Activated CD4-positive, alpha-beta T cell treated with anti-CD3 and anti-CD28 coated beads for 24 hours (primary cell): Measurements from ENCODE around the gene KLHL29.

Source experiments
- DNase-seq, 2 donors: peaks; one replicate each; pipeline ENCODE4 v3.0.0-alpha.2; 2020; ENCODE audit warnings: low read depth in 2 of 2

Gene KLHL29

DNA sequence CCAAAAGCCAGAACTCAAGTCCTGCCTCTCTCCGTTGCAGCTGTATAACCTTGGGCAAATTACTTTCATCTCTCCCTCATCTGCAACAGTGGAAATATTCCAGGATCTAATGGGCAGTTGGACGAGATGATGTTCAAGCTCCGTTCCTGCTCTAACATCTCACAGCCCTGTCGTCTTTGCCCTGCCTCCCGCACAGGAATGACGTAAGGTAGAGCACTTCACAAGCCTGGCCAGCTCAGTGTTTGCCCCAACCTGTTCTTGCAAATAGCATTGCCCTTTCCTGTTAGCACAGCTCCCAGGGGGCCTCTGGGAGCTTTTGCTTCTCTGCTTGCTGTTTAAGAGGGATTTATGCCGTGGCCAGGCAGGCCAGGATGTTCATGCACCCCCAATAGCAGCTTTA lies 107.9 kb downstream of the KLHL29 start:
- no peak for DNase-seq

DNA sequence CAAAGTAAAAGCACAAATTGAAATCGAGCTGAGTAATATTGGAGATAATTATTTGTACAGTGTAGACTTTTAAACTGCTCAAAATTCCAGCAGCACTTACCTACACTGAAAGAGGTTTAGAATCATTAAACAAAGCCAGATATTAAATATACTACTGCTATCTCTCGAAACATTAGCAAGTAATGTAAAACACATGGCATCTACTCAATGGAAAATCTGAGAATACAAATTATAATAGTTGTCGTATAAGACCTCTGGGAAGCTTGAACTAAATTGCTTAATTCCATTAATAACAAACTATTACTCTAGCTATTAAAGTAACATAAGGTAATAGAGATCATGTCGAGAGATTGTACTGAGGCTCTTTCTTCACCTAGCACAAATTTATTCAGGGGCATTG lies 108.9 kb downstream of the KLHL29 start:
- DNase-seq, result no peak

DNA sequence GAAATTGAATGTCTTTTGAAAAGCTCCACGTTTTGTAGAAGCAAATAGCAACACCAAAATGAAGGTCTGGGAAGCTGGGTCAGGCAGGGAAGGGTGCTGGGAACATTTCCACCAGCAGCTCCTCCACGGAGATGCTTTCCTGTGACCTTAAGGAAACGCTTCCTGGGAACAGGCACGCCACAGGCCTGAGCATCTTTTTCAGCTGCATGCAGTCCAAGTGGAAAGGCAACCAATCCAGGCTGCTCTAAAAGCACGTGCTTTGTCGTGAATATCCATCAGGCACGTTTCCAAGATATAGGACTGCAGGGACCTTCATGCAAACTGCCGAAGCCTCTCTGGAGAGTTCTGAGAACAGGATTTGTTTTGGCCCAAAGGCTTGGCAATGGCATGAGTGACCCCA lies 109.3 kb downstream of the KLHL29 start:
- DNase-seq, result no peak

DNA sequence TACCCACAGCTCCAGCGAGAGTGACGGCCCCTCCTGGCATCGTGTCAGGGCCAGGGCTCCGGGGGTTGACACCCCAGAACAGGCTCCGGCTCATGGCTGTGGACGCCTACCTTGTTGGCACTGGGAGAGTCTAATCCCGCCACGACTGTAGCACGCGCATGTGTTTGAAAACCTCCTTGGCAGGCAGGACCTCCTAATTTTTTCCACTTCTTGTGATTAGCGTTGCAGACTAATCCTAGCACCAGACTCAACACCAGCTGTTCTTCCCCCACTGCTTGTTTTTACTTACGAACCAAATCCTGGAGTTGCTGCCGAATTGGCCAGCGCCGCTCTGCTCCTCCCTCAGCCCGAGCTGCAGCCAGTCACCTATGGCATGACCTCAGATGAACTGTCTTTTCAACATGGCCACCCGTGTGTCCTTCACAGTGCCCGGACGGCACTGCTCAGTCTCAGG lies 110.7 kb downstream of the KLHL29 start:
- DNase-seq, result no peak

DNA sequence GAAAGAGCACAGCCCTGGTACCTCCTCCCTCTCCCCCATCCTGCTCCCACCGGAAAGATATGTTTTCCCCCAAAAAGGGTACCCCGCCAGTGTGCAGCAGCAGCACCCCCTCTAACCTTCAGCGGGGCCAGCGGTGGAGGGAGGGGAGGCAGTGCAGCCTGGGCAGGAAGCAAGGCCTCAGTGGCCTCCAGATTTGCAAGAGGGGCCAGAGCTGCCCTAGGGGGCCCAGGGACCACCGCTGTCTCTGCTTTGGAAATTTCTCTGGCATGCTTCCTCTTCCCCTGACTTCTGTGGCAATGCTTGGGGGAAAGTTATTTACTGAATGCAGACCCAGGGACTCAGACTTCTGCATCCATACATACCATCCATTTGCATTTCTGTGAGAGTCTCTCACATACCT lies 111.5 kb downstream of the KLHL29 start:
- no peak for DNase-seq

DNA sequence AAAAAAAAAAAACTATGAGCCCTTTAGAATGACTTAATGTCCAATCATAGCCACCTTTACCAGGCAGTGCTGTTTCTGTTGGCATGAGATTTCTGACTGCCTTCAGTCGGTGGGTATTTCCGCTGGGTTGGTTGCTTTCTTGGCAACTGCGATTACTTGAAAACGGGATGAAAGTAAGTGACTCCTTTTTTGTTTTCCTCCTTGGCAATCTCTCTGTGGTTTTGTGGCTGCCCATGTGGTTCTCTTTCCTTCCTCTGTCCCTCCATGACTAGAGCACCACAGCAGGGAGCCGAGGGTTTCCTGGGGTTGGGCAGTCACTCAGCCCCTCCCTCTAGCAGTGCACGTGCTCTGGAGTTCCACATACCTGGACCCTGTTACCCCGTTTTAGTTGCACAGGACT lies 112.1 kb downstream of the KLHL29 start:
- DNase-seq, result peak in 1 of 2 donors; percentile 17

DNA sequence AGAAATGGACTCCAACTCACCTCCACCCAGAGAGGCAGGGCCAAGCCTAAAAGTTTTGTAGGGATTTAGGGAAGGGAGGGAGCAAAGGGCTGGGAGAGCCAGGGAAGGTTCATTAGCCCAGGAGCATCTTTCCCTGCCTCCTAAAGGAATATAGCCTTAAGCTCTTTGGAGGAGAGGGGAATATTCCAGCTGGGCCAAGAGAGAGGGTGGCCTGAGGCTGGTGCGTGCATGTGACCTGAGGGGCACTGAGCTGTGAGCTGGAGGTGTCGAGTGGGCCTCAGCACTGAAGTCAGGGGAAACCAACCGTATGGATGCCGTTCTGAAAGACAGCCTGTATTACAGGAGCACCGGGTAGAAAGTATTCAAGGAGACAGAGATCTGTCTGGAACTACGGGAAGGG lies 112.6 kb downstream of the KLHL29 start:
- no peak for DNase-seq

DNA sequence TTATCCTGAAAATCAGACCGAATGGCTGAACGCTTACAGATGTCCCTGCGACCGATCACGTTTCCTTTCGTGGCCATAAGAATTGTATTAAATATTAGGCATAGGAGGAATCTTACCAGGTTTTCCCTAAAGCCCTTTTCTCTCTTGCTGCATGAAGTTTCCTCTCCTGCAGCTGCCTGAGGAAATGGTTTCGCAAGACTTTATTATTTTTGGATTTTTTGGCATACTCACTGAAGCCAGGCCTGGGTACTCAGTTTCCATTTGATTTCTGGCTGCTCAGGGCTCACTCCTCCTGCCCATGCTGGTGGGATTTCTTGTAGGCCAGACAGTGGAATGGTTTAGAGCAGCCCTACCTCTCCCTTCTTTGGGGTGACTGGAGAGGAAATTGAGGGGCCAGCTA lies 114.0 kb downstream of the KLHL29 start:
- no peak for DNase-seq

DNA sequence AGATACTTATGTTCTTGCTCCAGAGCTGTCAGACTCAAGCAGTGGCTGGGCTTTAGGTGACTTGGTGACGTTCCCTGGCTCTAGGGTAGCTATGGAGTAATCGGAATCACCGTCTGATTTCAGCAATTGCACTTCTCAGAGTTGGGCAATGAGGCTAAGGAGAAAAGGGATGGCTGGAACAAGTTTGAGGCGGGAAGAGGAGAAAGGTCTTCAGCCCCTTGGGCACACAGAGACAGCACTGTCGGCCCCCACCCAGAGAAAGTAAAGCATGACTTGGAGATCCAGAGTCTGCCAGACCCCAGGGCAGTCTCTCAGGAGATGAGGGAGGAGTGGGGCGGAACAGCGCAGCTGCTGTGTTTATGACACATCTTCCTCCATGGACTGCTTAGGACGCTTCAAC lies 114.5 kb downstream of the KLHL29 start:
- DNase-seq, result no peak

DNA sequence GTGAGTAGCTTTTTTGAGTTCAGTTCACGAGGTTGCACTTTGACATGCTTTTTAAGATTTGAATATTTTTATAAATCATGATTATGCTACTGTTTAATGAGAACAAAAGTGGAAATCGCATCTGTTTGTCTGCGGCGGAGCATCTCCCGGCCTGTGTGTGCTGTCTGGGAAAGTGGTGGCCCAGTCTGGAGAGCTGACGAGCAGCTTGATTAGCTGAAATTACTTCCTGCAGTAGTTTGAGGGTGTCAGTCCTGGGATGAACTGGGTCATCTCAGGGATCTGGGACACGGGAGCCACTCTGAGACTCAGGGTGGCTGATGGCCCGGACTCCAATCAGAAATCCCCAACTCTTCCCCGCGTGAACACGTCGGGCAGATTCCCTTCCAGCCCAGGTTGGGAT lies 115.9 kb downstream of the KLHL29 start:
- no peak for DNase-seq

DNA sequence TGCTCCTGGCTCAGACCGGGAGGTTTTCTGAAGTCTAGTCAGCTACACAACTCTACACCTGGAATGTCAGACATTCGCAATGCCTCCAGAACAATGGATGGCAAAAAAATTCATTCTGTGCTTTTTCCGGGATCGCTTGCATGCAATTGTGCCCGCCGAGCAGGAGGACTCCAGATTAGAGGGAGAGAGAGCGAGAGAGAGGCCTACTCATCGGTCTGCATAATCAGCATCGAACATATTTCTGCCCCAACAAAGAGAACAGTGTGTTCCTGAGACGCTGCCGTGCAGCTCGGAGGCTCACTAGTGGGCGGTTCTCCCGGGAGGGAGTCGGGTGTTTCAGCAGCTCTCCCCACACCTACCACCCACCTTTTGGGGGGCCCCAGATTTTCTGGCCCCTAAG lies 117.1 kb downstream of the KLHL29 start:
- DNase-seq, result no peak

DNA sequence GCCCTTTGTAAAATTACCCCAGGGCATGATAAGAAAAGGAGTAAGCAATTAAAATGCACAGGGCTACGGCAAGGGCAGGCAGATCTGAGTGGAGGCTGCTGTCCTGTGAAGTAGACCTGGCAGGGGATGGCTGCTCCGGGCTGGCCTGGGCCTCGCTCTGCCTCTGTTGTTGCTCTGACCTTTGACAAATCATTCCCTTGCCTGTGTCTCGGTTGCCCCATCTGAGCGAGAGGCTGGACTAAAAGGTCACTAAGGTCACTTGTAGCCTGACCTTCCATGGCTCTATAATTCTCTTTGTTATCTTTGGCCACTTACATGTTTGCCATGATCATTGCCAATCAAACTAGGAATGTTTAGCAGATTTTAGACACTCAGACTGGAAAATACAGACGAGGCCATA lies 118.1 kb downstream of the KLHL29 start:
- no peak for DNase-seq

DNA sequence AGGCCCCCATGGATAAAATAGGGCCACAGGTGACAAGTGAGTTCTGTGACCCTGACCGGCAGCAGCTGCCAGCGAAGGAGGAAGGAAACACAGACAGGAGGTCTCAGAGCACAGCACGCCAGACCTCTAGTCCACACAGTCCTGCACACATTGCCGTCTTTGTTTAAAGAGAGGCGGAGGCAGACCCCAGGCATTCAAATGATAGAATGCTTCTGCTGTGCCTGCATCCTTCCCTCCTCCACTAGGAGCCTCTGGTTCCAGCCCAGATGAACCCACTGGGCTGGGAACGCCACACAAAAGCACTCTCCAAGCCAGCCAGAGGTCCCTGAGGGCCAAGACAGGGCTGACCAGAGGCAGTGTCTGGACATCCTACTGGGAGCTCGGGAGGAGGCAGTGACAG lies 118.7 kb downstream of the KLHL29 start:
- DNase-seq, result no peak

DNA sequence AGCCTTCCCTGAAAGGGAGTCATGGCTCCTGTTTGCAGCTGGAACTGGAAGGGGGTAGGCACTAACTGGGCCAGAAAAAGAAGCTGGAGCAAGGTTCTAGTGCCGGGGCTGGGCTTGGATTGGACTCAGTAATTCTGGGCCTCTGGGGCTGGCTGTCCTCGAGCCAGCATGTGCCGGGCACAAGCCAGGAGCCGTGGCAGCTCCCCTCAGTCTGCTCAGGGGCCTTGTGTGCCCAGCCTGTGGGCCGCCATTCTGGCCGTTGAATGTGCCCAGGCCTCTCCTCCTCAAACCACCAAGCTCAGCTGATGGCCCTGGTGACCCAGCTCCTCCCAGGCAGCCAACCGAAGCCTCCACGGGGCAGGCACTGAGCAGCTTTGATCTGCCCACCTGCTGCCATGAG lies 119.6 kb downstream of the KLHL29 start:
- no peak for DNase-seq

DNA sequence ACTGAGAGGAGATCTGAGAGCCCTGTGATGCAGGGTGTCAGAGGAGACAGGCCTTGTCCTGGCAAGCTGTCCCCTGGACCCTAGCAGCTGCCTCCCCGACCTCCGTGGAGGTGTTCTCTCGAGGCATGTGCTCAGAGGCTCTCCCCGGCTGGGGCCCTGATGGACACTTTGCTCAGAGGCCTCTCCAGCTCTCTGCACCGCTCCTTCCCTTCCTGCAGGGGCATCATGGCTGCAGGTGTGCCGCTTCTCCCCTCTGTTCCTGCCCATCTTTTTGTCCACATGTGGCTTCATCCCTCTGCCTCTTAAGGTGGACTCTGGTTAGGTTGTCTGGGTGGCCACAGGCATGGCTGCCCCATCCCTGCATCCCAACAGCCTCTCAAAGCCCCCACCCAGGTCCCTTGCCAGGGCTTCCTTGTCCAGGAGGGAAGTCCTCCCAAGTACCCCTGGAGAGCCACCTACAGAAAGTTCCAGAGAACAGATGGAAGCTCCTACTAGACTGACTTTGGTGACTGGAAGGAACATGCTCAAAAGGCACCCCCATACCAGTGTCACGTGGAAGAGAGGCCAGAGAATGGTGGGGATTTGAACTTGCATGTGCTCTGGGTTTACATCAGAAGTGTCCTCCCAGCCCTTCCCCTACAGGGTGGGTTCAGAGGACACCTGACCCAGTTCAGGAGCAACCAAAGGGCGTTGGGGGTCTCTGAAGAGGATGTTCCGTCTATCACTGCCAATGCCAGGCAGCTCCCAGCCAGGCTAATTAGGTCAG lies 120.4 kb downstream of the KLHL29 start:
- no peak for DNase-seq

DNA sequence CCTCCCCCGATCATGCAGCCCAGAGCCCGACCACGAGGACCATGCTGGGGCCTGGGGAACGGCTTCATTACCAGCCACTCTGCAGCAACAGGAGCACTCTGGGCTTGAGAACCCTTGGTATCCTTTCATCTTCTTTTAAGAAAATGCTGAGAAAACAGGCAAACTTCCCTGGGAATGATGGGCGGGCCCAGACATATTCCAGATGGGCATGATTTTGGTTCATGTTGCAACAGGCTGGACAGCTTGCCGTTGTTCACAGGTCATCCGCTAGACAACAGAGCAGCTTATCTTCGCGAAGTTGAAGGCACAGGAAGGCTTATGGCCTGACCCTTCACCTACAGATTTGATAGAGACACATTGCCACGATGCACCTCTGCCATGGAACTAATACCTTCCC lies 121.0 kb downstream of the KLHL29 start:
- DNase-seq, result no peak

DNA sequence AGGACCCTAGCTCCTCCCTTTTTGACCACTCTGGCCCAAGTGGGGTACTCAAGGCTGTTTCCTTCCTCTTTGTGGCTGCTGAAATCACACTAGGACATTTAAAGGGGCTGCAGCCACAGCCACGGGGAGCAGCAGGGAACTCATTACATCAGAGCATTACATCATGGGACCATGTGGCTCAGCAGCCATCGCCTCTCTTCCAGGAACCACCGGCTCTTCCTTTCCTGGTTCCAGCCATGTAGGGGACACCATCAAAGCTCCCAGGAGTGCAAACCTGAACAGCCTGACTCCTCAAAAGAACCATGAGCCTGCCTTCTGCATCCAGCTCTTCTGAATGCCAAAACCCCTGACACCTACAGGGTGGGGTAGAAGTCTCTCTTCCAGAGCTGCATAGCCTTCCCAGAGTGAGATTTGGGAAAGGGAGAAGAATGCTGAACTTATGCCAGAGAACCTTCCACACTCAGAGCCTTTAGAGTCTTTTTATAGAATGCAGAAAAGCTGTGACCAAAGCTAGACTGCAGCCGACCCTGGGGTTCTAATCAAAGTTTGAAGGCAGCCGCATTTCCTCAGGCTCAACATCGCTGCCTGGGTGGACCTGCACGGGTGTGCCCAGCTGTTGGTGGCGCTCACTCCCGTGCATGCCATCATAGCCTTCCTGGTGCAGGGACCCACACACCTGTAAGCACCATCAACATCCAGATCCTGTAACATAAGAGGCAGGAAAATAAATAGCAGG lies 121.7 kb downstream of the KLHL29 start:
- no peak for DNase-seq

DNA sequence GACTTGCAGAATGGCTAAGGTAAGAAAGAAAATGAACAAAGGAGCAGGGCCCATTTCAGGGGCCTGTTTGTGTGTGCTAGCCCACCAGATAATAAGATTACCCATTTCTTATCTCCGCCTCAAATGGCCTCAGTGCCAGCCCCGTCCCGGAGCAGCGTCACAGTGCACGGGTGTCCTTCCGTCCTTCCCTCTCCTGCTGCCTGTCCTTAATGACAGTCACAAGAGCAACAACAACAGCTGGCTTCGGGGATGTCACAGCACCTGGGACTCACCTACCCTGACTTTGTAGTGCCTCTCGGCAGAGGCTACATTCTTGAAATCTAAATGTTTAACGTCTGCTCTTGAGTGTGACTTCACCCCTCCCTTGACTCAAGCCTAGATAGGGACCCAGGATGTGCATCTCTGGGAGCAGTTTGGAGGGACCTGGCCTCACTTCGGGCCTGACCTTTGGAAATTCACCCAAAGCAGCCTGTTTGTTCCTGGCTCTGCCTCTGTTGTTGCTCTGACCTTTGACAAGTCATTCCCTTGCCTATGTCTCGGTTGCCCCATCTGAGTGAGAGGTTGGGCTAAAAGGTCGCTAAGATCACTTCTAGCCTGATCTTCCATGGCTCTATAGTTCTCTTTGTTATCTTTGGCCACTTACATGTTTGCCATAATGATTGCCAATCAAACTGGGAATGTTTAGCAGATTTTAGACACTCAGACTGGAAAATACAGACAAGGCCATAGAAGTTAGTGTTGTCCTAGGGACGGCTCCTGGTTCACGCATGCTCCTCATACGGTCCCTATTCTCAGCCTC lies 122.5 kb downstream of the KLHL29 start:
- no peak for DNase-seq

DNA sequence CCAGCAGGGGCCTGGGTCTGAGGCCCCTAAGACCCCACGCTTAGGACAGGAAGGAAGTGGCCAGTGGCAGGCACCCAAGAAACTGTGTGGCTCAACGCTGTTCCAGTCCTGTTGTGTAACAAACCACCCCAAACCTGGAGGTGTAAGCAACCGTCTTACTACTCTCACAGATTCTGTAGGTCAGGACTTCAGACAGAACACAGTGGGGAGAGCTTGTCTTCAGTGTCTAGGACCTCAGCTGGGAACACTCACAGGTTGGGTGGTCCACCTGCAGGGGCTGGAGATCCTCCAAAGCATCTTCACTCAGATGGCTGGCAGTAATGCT lies 123.0 kb downstream of the KLHL29 start:
- no peak for DNase-seq

DNA sequence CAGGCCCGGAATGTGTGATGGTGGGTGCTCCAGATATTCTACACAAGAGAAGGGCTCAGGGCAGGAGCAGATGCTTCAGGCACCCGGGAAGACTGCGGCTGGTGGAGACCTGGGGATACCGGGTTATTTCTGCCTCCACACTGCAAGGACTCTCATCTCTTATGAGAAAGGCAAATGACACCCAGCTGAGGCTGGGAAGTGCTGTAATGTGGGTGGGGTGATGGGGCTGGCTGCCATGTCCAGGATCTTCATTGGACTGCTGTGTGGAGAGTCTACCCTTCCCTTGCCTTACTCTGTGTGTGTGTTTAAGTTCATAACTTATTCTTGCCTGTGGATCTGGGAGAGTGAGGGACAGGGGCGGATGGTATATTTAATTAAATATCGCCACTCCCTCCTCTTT lies 124.1 kb downstream of the KLHL29 start:
- DNase-seq, result no peak

DNA sequence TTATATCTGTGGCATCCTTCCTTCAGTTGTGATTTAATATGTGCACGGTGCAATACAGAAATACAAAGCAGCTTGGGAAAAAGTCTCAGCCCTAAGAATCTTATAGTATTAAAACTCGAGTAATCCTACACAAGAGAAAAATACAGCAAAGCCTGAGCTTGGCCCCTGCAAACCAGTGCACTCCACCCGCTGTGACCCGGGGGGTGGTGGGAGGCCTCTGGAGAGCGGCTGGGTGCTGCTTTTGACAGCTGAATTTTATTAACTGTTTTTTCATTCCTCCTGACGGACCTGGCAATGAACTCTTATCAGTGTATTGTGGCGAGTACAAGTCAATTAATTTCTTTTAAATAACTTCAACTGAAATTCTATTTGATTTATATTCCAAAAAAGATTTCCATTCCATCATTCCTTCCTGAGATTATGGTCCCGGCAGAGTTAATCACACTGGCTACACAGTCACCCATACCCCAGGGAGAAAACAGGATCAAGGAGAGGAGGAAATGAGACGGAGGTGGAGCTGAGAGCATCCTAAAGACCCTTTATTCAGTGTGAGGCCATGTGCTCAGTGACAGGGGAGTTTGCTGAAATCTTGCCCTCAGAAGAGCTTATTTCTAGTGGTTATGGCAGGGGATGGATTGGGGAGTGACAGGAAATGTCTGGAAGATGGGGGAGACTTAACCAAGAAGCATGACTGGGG lies 124.8 kb downstream of the KLHL29 start:
- no peak for DNase-seq

DNA sequence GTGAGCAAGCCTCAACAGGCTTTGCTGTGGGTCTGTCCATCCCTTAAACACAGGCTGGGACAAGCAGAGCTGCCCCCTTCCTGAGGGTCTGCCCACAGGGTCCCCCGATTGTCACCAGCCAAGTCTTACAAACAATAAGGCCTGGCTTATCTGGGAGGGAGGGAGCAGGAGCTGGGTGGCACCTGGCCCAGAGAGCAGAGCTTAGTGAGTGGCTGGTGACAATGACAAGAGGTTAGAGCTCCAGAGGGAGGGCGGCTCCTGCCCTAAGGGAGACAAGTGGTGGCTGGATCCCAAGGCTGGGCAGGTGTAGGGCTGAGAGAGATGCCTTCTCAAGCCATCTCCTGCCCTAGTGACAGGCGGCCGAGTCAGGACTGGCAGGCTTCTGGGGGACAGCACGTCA lies 125.5 kb downstream of the KLHL29 start:
- DNase-seq, result no peak
